Measurements from ENCODE around the gene CTNNB1. TPM values are rescaled to one million over a fixed set of nuclear protein-coding genes. Genes with fewer than 3 reads are reported as not detected.
A peak's percentile ranks its signal among the peaks of the same experiment; 100 is the strongest.

CTNNB1 gene
- total and polyA plus RNA-seq, 2 of the 13 experiments (the other 11 are each of a cell fraction or from before 2014, with no cell fraction given): 398 to 489 TPM

- TF ChIP-seq ZIK1 (CRISPR knock-in tag; IDR thresholded peaks at IDR 0.05; ENCODE audit: borderline replicate concordance, low read depth): peak; percentile 88
- TF ChIP-seq ZNF280D (CRISPR knock-in tag; IDR thresholded peaks at IDR 0.05): 0 out of 2 replicates have a peak, but pooled peaks have one; percentile 24
- 0 out of 2 replicates have a peak, but pooled peaks have one; percentile 58 for TF ChIP-seq ZBTB43 (CRISPR knock-in tag; conservative IDR thresholded peaks at IDR 0.05)
- TF ChIP-seq ZC3H13 (CRISPR knock-in tag; IDR thresholded peaks at IDR 0.05): 0 out of 2 replicates have a peak, but pooled peaks have one; percentile 19
- peak; percentile 90 for TF ChIP-seq HMGXB3 (CRISPR knock-in tag; IDR thresholded peaks at IDR 0.05; ENCODE audit: borderline replicate concordance)
- TF ChIP-seq TCF12 (IDR thresholded peaks at IDR 0.05): no peak
- TF ChIP-seq TCF12 (CRISPR knock-in tag; IDR thresholded peaks at IDR 0.05): peak; percentile 55; the same call in 1 of the 2 replicates
- TF ChIP-seq ZNF207 (IDR thresholded peaks at IDR 0.05; ENCODE audit: borderline replicate concordance): no peak
- peak; percentile 64 for TF ChIP-seq HNF4A (CRISPR knock-in tag; IDR thresholded peaks at IDR 0.05)
- TF ChIP-seq ZNF12 (CRISPR knock-in tag; IDR thresholded peaks at IDR 0.05): peak; percentile 75
- TF ChIP-seq ZBTB2 (CRISPR knock-in tag; IDR thresholded peaks at IDR 0.05; ENCODE audit: low read depth): peak; percentile 83; the same call in 1 of the 2 replicates
- TF ChIP-seq SMARCE1 (IDR thresholded peaks at IDR 0.05; ENCODE audit: borderline replicate concordance): no peak
- no peak for TF ChIP-seq PRPF4 (IDR thresholded peaks at IDR 0.05; ENCODE audit: low read depth, low read length, poor library complexity, severe bottlenecking)
- TF ChIP-seq TEAD3 (CRISPR knock-in tag; optimal IDR thresholded peaks at IDR 0.05; ENCODE audit: borderline replicate concordance): peak; percentile 86
- peak in 1 of 2 experiments; percentile 79; a peak in 2 of 4 replicates for TF ChIP-seq ATF4 (CRISPR knock-in tag; IDR thresholded peaks at IDR 0.05)
These were observed at the start of gene CTNNB1 (continued) for GRCh38 chr3:41198950-41199865.

All from HepG2 (cell line).